ENCODE results near the gene CAPN5.
A peak's percentile ranks its signal among the peaks of the same experiment; 100 is the strongest.

CAPN5 gene

GRCh38 chr11:77121876-77122575 is 55.3 kb downstream of the CAPN5 start:
- no peak for DNase-seq

DNA sequence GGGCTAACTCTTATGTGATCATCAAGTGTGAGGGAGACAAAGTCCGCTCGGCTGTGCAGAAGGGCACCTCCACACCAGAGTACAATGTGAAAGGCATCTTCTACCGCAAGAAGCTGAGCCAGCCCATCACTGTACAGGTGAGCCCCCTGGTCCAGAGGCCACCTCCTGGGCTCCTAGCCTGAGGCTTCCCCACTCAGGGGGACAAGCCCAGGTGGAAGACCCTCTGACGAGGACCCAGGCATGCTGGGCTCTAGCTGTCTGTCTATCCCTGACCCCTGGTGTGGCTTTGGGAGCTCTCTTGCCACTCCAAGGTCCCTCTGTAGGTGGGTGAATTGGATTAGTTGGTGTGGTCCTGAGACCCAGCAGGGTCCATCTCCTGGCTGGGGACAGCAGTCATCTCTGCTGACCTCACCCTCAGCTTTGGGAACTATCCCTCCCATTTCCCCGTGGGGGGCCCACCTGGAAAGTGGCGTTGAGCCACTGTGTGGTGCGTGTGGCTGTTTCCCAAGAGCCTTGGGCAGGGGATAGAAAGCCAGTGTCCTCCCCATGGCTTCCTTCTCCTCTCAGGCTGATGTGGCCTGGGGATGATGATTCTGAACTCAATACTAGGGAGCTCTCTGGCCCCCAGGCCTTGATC is 55.9 kb downstream of the CAPN5 start:
- no peak for DNase-seq

GRCh38 chr11:77123591-77123990 is 56.8 kb downstream of the CAPN5 start:
- DNase-seq = no peak

DNA sequence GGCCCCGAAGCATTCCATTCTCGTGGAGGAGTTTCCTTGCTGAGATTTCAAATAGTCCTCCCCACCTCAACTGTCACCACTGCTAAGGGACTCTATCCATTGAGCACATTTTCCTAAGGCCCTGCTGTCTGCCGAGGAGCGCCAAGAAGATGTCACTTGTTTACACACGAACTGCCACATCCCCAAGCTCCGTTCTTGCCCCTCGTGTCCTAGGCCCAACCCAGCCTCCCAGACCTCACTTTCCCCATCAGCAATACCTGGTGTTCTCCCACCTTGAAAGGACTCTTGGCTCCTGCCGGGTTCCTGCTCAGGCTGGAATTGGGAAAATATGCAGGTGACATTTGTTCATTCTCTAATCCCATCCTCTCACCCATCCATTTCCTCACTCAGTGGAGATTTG is 57.3 kb downstream of the CAPN5 start:
- DNase-seq = no peak

DNA sequence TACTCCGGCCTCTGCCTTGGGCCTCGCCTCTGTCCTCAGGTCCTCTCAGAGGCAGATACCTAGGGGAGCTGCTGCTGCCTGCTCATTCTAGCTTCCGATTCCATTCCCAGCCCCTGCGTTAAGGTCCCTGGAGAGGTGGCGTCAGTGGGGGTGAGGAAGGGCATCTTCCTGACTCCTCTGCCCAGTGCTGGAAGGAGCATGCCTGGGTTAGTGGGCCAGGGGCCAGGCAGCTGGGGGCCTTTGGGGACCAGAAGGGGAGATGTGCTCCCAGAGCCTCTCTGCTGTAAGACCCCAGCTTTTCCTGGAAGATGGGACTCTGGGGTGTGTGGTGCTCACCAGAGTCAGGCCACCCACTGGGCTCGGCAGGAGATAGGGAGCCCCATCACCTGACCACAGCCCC is 57.7 kb downstream of the CAPN5 start:
- no peak for DNase-seq

DNA sequence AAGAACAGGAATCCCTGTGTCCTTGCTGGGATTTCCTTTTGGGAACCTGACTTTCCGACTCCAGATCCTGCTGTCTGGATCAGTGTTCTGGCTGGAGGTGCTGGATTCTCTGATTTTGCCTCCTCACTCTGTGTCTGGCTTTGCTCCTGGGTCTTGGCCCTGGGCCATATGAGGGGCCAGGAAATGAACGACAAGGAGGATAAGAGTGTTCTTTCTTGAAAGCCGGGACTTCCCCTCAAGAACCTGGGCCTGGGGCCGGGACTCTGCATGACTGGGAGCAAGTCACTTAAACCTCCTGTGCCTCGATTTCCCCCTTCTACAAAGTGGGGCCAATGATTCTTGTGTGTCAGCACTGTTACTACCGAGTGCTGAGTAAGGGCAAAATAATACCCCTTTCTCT is 58.4 kb downstream of the CAPN5 start:
- DNase-seq = no peak

DNA sequence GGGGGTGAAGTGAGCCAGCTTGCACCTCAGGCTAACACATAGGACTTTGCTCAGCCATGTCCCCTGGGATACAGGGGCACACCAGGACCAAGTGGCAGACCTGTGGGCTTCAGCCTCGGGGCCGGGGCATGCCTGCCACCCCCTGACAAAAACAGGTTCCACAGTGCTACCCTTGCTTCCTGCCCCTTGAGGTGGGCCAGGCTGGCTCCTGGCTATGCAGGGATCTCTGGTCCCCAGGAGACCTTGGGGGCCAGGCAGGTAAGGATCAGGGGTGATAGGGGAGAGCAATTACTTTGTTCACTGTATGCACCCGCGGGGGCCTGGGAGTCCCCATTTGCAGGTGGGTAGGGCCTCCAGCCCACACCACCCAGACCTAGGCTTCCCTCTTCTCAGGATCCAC is 58.9 kb downstream of the CAPN5 start:
- DNase-seq = no peak

DNA sequence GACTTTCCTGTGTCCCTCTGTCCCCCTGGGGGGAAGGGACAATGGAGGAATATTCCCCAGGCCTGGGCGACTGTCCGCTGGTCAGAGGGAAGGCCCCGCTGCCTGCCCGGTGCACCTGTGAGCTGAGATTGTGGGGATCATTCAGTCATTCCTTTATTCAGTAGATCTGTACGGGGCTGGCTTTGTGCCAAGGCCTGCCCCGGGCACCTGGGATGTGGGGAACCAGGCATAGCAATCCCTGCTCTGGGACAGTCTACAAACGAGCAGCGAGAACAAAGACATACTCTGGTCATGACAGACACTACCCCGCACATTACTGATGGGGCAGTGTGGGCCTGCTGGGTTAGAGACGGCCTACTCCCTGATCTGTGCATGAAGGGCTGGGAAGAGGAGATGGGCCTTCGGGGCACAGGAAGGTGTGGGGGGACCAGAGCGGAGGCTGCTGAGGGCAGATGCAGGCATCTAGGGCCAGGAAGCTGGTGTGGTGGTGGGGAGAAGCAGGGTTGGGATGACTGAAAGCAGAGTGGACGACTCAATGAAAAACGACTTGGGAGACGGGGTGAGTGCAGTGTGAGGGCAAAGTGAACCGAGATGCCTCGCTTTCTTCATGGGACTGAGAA is 59.5 kb downstream of the CAPN5 start:
- no peak for DNase-seq

DNA sequence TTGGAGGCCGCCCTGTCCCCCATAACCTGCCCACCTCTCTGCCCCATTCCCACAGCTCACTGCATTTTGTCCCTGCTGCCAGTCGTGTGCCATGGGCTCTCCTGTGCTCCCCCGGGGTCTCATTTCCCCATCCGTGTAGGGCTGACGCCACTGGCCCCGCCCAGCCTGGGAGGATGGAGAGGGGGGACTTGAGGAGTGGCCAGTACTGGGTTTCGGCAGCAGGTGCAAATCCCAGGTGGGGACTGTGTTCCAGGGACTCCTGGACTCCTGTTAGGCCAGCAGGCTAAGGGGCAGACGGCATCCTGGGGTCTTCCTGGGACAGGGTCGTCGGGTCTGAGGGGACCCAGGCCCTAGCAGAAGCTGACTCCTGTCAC is 60.1 kb downstream of the CAPN5 start:
- no peak for DNase-seq

- peak; percentile 69 for DNase-seq
Measured at GRCh38 chr11:77127235-77127911, 60.6 kb downstream of the CAPN5 start.

DNA sequence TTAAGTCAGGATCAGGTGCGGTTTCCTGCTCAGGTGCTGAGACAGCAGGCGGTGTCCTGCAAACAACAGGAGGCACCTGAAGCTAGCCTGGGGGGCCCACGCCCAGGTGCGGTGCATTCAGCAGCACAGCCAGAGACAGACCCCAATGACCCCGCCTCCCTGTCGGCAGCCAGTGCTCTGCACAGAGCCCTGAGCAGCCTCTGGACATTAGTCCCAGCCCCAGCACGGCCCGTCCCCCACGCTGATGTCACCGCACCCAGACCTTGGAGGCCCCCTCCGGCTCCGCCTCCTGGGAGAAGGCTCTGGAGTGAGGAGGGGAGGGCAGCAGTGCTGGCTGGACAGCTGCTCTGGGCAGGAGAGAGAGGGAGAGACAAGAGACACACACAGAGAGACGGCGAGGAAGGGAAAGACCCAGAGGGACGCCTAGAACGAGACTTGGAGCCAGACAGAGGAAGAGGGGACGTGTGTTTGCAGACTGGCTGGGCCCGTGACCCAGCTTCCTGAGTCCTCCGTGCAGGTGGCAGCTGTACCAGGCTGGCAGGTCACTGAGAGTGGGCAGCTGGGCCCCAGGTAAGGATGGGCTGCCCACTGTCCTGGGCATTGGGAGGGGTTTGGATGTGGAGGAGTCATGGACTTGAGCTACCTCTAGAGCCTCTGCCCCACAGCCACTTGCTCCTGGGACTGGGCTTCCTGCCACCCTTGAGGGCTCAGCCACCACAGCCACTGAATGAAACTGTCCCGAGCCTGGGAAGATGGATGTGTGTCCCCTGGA is 61.3 kb downstream of the CAPN5 start, which contains the start of gene MYO7A:
TSS of gene MYO7A (plus strand) at position 327 of the 772 bp plus-strand sequence. CDS start 2,389 bp downstream, outside the sequence.
- DNase-seq = no peak

DNA sequence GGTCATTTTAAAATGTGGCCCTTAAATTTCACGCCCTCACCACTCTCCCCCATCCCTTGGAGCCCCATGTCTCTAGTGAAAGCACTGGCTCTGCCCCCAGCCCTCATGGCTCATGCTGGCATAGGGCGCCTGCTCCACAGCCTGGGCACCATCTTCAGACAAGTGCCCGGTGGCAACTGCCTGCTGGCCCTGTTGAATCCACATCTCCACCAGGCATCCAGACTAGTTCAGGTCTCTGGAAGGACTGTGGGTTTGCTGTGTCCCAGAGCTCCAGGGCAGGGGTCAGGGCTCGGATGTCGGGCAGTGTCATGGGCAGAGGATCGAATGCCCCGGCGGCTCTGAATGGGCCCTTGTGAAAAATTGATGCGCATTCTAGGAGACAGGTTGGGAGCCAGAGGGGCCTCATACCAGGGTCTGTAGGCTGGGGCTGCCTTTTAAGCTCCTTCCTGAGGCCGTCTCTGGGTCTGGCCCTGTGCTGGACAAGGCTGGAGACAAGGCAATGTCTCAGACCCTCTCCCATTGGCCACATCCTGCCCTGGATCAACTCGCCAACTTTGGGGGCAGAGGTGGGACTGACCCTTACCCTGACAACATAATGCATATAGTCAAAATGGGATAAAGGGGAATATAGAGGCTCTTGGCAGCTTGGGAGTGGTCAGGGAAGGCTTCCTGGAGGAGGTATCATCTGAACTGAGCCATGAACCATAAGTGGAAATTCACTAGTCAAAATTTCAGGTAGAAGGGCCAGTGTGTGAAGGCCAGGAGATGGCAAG is 62.5 kb downstream of the CAPN5 start:
- DNase-seq = no peak

DNA sequence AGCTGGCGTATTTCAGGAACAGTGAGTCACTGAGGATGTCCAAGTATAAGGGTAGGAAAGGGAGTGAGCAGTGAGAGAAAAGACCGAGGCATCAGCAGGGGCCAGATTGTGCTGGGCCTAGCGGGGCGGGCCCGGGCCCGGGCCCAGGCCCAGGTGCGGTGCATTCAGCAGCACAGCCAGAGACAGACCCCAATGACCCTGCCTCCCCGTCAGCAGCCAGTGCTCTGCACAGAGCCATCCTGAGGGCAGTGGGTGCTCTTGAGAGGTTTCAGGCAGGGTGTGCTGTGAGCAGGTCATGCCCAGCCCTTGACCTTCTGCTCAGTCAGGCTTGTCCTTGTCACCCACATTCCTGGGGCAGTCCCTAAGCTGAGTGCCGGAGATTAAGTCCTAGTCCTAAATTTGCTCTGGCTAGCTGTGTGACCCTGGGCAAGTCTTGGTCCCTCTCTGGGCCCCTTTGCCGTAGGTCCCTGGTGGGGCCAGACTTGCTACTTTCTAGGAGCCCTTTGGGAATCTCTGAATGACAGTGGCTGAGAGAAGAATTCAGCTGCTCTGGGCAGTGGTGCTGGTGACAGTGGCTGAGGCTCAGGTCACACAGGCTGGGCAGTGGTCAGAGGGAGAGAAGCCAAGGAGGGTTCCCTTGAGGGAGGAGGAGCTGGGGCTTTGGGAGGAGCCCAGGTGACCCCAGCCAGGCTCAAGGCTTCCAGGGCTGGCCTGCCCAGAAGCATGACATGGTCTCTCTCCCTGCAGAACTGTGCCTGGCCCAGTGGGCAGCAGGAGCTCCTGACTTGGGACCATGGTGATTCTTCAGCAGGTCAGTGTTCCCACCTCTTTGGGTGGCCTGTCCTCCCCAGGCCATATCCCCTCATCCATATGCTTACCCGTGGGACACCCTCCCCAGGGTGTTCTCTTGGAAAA is 63.3 kb downstream of the CAPN5 start:
- no peak for DNase-seq

- DNase-seq = no peak
Measured at GRCh38 chr11:77130763-77131513, 64.2 kb downstream of the CAPN5 start.

GRCh38 chr11:77131560-77131959 is 64.8 kb downstream of the CAPN5 start:
- DNase-seq = no peak

- no peak for DNase-seq
Measured at GRCh38 chr11:77135069-77135468, 68.3 kb downstream of the CAPN5 start.

DNA sequence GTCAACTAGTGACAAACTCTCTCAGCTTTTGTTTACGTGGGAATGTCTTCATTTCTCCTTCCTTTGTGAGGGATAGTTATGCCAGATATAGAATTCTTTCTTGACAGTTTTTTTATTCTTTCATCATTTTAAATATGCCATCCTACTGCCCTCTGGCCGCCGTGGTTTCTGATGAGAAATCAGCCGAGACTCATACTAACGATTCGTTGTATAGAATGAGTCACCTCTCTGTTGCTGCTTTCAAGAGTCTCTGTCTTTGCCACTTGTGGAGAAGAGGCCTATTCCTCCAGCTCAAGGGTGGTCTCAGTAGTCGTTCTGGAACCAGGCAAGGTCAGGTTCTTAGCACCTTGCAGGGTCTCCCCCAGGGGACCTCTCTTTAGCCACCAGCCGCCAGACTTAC is 69.3 kb downstream of the CAPN5 start:
- no peak for DNase-seq

DNA sequence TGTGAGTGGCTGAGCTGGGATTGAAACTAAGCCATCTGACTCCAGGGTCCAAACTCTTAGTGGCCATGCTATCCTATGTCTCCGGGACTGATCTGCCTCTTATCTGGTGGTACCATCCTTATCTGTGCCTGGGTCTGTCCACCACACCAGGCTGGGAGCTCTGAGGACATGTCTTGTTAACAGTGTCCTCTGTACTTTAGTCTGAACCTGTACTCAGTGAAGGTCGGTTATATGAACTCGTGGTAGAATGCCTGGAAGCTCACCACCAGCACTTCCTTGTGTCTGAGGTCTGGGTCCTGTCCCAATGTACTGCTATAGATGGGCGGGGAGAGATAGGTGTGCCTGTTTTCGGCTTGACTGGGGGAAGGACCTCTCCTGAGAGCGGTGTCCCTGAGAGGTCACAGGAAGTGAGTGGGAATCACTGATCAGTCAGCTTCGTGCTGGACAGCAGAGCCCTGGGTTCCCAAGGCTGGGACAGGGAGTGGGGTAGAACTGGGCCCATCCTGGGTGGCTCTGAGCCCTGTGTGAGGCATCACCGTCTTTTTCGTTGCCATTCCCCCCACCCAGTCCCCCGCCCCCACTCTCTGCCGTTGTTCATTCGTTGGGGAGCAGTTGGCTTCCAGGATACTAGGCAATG is 70.1 kb downstream of the CAPN5 start:
- no peak for DNase-seq

GRCh38 chr11:77137421-77137820 is 70.7 kb downstream of the CAPN5 start:
- no peak for DNase-seq
